RCC 7860 (cell line): Measurements from ENCODE around the gene BRIP1.
"Not testable (repeated sequence)": the region's sequence is repeated elsewhere in the genome, so short reads cannot be mapped to it uniquely, and the experiment has no call there.

Experiments
- DNase-seq: peaks from one replicate; pipeline ENCODE4 v3.0.0-alpha.2; 2015; ENCODE audit warnings: low spot score
- FAIRE-seq: peaks from 2 replicates; lab custom pipeline; 2012; peaks lifted over from hg19 to GRCh38; lab: Jason Lieb, UNC

The BRIP1 gene

DNA sequence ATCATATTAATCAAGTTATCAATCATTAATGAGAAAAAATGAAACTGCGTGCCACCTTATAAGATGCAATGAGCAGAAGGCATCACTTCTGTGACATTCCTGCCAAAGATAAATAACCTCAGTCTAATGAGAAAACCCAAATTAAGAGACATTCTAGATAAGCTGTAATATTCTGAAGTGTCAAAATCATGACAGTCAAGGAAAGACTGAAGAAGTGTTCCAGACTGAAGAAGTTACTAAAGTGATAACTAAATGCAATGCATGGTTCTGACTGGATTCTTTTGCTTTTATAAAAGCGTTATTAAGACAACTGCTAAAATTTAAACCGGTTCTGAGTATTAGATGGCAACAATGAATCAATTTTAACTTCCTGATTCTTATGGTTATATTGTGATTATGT lies 30.9 kb downstream of the BRIP1 start:
- FAIRE-seq (no peak), DNase-seq (no peak)

DNA sequence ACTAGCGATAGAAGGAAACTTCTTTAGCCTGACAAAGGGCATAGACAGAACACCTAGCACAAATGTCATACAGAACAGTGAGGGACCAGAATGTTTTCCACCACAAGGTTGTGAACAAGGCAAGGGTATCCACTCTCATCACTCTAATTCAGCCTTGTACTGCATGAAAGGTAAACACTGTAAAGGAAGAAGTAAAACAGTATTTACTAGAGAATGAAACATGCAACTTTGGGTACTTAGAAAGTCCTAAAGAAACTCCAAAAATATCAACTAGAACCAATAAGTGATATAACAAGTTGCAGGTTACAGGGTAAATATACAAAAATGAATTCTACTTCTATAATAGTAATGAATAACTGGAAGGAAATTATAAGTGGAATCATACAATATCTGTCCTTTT lies 32.2 kb downstream of the BRIP1 start:
- DNase-seq (no peak), FAIRE-seq (no peak)

DNA sequence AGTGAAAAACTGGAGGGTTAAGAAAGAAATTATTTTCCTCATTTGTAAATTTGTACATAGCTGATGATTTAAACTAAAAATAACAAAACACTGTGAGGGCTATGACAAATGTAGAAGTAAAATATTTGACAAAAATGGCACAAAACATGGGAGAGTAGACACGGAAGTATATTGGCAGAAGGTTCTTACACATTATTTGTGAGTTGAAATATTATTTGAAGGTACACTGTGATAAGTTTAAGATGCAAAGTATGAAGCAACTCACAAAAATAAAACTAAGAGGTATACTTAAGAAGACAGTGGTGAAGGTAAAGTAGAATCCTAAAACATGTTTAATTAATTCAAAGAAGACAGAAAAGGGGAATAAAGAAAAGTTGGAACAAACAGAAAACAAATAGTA lies 34.6 kb downstream of the BRIP1 start:
- no peak for DNase-seq
- FAIRE-seq = no peak

DNA sequence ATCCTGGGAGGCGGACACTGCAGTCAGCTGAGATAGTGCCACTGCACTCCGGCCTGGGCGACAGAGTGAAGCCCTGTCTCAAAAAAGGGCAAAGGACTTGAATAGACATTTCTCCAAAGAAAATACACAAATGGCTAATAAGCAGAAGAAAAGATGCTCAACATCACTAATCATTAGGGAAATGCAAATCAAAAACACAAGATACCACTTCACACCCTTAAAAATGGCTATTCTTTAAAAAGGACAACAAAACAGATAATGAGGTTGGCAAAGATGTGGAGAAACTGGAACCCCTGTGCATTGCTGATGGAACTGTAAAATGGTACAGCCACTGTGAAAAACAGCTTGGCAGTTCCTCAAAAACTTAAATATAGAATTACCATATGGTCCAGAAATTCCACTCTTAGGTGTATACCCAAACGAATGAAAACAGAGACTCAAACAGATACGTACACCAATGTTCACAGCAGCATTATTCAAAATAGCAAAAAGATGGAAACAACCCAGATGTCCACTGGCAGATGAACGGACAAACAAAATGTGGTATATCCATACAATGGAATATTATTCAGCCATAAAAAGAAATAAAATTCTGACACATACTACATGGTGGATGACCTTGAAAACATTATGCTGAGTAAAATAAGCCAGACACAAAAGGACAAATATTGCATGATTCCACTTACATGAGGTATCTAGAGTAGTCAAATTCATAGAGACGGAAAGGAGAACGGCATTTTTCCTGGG lies 35.5 kb downstream of the BRIP1 start:
- DNase-seq (no peak), FAIRE-seq (no peak)

DNA sequence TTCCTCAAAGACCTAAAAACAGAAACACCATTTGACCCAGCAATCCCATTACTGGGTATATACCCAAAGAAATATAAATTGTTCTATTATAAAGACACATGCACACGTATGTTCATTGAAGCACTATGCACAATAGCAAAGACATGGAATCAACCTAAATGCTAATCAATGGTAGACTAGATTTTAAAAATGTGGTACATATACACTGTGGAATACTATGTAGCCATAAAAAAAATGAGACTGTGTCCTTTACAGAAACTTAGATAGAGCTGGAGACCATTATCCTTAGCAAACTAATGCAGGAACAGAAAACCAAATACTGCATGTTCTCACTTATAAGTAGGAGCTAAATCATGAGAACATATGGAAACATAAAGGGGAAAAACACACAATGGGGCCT lies 36.5 kb downstream of the BRIP1 start:
- not testable (repeated sequence) for FAIRE-seq

DNA sequence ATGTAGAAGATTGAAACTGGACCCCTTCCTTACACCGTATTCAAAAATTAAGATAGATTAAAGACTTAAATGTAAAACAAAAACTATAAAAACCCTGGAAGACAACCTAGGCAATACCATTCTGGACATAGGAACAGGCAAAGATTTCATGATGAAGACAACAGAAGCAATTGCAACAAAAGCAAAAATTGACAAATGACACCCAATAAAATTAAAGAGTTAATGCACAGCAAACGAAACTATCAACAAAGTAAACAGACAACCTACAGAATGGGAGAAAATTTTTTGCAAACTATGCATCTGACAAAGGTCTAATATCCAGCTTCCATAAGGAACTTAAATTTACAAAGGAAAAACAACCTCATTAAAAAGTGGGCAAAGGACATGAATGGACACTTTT lies 37.1 kb downstream of the BRIP1 start:
- not testable (repeated sequence) for FAIRE-seq, DNase-seq

More for the DNA sequence above, 36.5 kb downstream of the BRIP1 start:
- not testable (repeated sequence) for DNase-seq

DNA sequence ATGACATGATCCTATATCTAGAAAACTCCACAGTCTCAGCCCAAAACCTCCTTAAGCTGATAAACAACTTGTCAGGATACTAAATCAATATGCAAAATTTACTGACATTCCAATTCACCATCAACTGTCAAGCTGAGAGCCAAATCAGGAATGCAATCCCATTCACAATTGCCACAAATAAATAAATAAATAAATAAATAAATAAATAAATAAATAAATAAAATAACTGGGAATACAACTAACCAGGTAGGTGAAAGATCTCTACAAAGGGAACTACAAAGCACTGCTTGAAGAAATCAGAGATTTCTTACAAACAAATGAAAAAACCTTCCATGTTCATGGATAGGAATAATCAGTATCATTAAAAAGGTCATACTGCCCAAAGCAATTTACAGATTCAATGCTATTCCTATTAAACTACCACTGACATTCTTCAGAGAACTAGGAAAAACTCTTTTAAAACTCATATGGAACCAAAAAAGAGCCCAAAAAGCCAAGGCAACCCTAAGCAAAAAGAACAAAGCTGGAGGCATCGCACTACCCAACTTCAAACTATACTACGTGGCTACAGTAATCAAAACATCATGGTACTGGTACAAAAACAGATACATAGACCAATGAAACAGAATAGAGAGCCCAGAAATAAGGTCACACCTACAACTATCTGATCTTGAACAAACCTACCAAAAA lies 37.7 kb downstream of the BRIP1 start:
- no peak for FAIRE-seq
- DNase-seq = no peak

DNA sequence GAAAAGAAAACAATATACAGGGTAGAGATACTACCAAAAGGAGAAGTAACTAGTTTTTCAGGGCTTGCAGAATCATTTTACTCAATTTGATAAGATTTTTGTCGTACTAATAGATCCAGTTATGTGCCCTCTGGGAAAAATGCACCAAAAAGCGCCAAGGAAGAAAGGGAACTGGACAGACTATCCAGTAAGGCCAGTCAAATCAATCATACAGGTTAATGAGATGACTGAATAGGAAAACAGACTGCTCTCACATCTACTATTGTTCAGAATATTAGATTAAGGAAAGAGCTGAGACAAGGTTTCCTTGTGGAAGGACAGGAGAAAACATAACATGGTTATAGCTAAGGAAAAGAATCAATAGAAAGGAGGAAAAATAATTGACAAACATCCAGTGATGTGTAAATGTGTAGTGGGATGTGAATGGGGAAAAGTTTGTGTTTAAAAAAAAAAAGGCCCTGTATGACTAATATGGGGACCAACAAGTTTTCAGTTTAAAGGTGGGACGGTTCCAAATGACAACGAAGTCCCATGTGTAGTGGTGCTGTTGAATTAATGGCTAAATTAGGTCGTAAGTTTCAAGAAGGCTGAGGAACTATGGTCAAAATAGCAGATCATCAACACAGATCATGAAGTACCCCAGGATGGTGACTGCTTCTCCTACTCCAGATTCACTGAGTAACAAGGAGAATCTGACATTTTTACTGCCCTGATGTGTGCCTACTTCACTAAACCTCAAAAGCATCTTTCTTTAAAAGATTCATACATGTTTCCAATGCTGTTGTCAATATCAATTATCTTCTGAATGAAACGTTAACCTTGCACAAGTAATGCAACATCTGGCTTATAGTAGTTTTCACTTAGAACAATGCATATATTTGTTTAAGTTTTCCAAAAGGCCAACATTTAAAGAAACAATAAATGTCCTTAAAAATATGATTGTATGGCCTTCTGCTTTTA lies 40.7 kb downstream of the BRIP1 start:
- DNase-seq (no peak), FAIRE-seq (no peak)

DNA sequence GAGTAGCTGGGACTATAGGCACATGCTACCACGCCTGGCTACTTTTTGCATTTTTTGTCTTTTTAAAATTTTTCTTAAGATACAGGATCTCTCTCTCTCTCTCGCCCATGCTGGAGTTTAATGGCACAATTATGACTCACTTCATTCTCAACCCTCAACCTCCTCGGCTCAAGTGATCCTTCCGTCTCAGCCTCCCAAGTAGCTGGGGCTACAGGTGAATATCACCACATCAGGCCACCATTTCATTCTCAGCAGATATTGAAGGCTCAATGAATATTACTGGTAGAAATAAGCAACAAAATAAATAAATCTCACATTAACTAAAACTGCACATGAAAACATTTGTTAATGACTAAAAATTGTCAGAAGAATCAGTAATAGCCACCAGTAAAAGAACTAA lies 41.7 kb downstream of the BRIP1 start:
- no peak for DNase-seq
- no peak for FAIRE-seq

DNA sequence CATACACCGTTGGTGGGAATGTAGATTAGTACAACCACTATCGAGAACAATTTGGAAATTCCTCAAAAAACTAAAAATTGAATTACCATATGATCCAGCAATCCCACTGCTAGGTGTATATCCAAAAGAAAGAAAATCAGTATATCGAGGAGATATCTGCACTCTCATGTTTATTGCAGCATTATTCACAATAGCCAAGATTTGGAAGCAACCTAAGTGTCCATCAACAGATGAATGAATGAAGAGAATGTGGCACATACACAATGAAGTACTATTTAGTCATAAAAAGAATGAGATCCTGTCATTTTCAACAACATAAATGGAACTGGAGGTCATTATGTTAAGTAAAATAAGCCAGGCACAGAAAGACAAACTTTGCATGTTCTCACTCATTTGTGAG lies 44.1 kb downstream of the BRIP1 start:
- DNase-seq, FAIRE-seq: not testable (repeated sequence)

DNA sequence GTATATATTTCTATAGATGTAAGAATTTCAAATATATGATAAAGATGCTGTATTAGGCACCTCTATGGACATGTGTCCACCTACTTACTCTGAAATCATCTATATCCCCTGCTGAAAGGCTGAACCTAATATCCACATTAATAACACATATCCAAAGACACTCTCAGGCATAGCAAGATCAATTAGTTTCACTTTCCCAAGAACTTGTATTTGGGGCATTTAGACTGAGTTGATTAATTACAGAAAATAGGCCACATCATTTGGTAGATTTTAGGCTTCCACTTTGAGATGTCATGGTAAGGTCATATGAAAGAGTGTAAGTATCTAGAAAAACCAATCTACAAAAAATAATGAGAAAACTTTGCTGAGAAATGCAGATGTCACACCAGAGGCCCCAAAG lies 45.1 kb downstream of the BRIP1 start:
- no peak for FAIRE-seq

DNA sequence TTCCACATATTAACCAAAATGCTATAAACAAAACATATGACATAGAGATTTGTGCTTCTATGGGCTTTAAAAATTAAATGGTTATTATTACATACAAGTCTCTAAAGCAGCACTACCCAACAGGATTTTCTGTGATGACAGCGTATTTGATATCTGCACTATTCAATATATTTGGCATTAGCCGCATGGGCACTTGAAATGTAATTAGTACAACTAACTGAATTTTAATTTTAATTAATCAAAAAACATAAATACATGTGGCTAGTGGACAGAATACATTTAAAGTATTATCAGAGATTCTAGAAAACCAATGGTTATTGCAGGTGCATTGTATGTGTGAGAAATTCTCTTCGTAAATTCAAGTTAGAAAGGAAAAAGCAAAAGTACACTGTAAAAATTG lies 45.9 kb downstream of the BRIP1 start:
- DNase-seq (no peak), FAIRE-seq (no peak)

More for the DNA sequence above, 45.1 kb downstream of the BRIP1 start:
- no peak for DNase-seq

DNA sequence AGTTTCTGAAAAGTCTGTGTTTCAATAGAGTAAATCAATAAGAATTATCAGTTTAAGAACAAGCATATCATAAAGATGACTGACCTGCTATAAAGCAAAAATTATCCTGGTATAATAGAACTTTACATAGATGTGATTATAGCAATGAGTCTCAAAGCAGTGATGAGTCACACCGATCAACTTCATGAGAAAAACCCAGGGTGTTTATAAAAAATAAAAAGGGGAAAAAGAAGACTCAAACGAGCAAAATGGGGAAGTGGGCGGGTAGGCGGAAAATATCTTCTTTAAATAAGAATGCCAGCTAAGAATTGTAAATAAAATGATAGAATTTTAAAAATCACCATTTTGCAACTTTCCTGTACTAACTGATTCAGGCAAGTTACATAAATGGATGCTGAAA lies 46.8 kb downstream of the BRIP1 start:
- DNase-seq = no peak

DNA sequence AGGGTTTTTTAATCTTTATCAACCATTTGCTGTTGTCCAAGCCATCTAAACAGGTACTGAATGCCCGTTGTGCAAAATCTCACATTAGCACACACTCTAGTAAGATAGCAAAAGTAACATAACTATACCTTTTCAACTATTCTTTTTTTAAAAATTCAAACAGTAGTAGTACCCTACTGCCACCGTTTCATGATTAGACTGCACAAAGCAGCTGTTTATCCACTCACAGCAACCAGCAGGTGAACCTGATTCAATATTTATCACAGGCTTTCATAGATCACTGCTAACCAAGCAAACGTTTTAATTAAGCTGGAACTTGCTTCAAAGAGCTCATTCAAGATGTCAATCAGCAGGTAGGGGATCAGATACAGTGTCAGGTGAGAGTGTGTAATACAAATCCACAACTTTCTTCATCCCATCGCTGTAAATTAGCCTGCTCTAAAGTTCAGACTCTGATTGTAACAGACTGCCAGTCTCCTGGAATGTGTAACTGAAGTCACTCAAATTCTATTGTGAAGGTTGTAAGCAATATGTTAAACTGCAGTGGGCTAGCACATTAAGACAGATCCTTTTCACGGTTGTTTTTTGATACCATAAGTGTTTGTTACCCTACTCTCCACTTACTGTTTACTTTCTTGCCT lies 47.3 kb downstream of the BRIP1 start:
- FAIRE-seq = no peak
- no peak for DNase-seq

More for the DNA sequence above, 46.8 kb downstream of the BRIP1 start:
- FAIRE-seq = no peak

DNA sequence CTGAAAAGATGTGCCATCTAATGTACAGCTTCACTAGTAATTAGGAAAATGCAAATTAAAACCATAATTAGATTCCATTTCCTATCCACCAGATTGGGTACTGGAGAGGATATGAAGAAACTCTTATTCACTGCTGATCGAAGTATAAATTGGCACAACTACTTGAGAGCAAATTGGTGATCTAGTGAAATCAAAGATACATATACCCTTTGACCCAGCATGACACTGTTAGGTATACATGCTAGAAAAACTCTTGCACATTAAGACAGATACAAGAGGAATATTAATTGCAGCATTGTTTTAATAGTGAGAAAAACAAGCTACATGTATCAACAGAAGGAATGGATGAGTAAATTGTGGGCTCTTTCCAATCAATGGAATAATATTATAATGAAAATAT lies 48.8 kb downstream of the BRIP1 start:
- DNase-seq (no peak), FAIRE-seq (no peak)

DNA sequence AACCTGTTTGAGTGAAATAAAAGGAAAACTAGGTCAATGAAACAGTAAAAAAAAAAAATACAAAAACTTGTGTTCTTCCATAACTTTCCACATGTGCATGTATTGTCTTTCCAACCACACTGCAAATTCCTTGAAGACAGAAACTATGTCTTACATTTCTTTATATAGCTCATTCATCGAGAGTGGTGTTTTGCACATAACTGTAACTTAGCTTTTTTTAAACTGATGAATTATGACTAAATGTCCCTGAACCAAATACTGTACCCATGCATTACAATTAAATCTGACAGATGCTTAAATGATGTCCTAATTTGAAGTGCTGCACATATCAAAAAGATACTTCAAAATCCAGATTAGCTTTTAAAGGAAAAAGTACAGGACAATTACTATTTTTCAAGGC lies 50.1 kb downstream of the BRIP1 start:
- FAIRE-seq (no peak), DNase-seq (no peak)

DNA sequence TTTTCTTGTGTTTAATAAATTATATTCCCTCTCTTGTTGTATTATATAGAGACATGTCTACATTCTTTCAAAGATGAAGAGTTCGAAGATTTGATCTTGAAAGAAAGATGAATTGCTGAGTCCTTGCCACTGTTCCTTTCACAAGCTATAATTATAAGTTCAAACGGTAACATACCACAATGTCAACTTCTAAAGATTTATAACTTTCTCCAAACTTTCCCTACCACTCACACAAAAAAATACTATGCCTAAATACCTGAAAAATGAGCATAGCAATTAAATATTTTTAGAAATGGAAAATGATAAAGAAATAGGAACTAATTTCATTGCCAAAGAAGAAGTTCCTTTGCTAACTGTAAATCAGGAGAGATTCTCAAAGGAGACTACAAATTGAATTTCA lies 50.6 kb downstream of the BRIP1 start:
- DNase-seq (no peak), FAIRE-seq (no peak)

DNA sequence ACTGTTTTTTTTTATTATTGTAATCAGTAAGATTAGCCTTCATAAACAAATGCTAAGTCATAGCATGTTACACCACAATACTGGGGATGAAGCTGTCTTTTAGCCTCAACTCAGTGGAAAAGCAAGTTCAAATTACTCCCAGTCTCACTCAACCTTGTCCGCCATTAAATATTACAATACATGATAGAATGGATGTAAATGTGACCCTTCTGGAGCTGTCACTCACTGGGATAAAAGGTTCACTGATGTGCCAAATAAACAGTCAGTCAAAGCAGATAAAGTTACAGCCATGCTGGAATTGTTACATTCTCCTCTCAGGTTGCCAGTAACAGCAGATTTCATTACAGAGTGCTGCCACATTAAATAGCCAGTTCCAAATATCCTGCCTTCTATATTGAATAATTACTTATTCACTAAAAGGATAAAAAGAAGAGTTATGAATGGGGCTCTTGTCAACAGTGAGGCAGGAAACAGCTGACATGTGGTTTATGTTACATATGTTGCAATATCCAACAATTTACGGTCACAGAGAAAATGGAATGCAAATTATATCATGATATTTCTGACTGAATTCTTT lies 53.4 kb downstream of the BRIP1 start:
- no peak for DNase-seq

DNA sequence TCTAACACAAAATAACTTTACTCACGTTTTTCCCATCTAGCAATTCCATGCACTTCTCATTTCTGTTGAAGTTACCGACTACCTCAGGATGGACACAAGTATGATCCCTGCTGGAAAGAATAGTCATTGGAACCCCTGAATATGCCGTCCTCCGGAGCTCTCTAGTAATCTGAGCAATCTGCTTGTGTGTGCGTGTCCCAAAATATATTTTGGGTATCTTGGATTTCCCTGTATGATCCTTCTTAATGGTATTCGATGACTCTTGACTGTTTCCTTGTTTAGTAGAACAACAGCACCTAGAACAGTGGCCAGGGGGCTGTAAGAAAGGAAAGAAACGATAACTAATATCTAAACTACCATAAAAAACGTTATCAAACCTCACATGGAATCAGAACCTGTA lies 54.9 kb downstream of the BRIP1 start:
- no peak for FAIRE-seq

More for the DNA sequence above, 53.4 kb downstream of the BRIP1 start:
- FAIRE-seq = no peak

DNA sequence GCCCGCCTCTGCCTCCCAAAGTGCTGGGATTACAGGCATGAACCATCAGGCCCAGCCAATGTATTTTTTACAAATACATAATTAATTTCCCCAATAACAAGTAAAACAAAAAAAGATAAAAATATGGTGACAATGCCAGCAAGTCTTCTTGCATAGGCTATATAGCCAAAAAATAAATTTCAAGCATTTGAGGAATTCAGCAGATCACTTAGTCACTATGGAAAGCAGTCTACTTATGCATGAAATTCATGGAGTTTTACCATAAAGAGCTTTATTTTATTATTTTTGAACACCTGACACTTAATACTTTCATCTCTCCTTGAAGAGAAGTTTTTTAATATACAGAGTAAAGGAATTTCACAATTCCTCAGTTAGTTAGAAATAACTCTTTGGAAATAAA lies 56.4 kb downstream of the BRIP1 start:
- DNase-seq = no peak
- no peak for FAIRE-seq

More for the DNA sequence above, 54.9 kb downstream of the BRIP1 start:
- no peak for DNase-seq
